ENCODE measurements around the gene GNB4. TPM values are rescaled to one million over a fixed set of nuclear protein-coding genes. Genes with fewer than 3 reads are reported as not detected.

GNB4 gene
- total and polyA plus RNA-seq, 10 of the 15 experiments (the other 5 are each of a cell fraction or from before 2014, with no cell fraction given): 0.14 to 3.4 (median 1.8) TPM

DNA sequence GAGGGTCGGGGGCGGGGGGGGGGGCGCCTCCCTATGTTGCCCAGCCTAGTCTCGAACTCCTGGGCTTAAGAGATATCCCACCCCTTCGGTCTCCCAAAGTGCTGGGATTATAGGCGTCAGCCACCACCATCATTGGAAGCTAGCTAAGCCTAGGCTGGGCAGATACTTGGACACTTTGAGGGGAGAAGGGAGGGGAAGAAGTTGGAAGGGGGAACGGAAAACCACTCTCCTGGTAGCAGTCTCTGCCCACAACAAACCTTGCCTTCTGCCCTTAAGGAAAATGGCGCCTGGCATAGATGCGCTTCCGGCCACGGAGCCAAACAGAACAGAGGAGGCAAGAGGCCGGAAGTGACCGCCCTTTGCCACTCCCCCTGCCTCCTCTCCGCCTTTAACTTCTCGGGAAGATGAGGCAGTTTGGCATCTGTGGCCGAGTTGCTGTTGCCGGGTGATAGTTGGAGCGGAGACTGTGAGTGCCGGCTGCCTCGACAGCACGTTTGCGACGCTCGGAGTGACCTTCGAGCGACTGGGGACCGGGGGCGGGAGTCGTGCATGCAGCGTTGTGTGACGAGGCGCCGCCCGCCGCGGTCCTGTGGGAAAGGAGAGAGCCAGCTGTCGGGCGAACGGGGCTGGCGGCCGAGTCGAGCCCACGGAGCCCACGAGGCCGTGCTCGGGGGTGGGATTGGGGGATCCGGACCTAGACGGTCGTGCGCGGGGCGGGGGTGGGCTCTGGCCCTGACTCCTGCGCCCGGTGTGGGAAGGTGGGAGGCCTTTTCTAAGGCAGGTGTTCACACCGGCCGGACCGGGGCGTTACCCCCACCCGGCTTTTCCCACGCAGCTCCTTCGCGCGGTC is 103.7 kb downstream of the GNB4 start, which contains the start of gene MFN1 (continued):
- TF ChIP-seq TARDBP (IDR thresholded peaks at IDR 0.05; ENCODE audit: borderline replicate concordance): no peak
- no peak for TF ChIP-seq ZNF622 (IDR thresholded peaks at IDR 0.05)
- peak in 1 of 2 experiments; percentile 53; a peak in 2 of 4 replicates for TF ChIP-seq IKZF2 (IDR thresholded peaks at IDR 0.05)
- TF ChIP-seq, protein P1, sequence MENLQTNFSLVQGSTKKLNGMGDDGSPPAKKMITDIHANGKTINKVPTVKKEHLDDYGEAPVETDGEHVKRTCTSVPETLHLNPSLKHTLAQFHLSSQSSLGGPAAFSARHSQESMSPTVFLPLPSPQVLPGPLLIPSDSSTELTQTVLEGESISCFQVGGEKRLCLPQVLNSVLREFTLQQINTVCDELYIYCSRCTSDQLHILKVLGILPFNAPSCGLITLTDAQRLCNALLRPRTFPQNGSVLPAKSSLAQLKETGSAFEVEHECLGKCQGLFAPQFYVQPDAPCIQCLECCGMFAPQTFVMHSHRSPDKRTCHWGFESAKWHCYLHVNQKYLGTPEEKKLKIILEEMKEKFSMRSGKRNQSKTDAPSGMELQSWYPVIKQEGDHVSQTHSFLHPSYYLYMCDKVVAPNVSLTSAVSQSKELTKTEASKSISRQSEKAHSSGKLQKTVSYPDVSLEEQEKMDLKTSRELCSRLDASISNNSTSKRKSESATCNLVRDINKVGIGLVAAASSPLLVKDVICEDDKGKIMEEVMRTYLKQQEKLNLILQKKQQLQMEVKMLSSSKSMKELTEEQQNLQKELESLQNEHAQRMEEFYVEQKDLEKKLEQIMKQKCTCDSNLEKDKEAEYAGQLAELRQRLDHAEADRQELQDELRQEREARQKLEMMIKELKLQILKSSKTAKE (IDR thresholded peaks at IDR 0.05; ENCODE audit: low read depth, poor library complexity, severe bottlenecking): no peak
- TF ChIP-seq, protein P2, sequence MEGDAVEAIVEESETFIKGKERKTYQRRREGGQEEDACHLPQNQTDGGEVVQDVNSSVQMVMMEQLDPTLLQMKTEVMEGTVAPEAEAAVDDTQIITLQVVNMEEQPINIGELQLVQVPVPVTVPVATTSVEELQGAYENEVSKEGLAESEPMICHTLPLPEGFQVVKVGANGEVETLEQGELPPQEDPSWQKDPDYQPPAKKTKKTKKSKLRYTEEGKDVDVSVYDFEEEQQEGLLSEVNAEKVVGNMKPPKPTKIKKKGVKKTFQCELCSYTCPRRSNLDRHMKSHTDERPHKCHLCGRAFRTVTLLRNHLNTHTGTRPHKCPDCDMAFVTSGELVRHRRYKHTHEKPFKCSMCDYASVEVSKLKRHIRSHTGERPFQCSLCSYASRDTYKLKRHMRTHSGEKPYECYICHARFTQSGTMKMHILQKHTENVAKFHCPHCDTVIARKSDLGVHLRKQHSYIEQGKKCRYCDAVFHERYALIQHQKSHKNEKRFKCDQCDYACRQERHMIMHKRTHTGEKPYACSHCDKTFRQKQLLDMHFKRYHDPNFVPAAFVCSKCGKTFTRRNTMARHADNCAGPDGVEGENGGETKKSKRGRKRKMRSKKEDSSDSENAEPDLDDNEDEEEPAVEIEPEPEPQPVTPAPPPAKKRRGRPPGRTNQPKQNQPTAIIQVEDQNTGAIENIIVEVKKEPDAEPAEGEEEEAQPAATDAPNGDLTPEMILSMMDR (IDR thresholded peaks at IDR 0.05 in 2 of 3, conservative IDR thresholded peaks at IDR 0.05 in 1 of 3; ENCODE audit: control insufficient read depth in 2 of 3, extremely low read depth in 1 of 3, insufficient read depth in 1 of 3, low read depth in 3 of 3, low read length in 3 of 3): no peak
- no peak for TF ChIP-seq ZZZ3 (IDR thresholded peaks at IDR 0.05; ENCODE audit: control insufficient read depth, insufficient read length, low read depth)
- no peak for TF ChIP-seq ZNF207 (IDR thresholded peaks at IDR 0.05; ENCODE audit: borderline replicate concordance)
- peak; percentile 33; the same call in 1 of the 2 replicates for TF ChIP-seq EED (IDR thresholded peaks at IDR 0.05; ENCODE audit: low read depth)
- no peak for TF ChIP-seq SREBF1 (IDR thresholded peaks at IDR 0.05; ENCODE audit: low read length)
- TF ChIP-seq ZNF384 (IDR thresholded peaks at IDR 0.05; ENCODE audit: borderline replicate concordance, low read depth, low read length): no peak
- no peak for TF ChIP-seq MEF2A (IDR thresholded peaks at IDR 0.05; ENCODE audit: insufficient read depth, low read depth, low read length)
- TF ChIP-seq BCL11A (IDR thresholded peaks at IDR 0.05; ENCODE audit: low read depth, low read length): no peak
- peak; percentile 58; the same call in 1 of the 2 replicates for TF ChIP-seq NKRF (conservative IDR thresholded peaks at IDR 0.05)
- peak; percentile 57 for TF ChIP-seq ZBTB11 (CRISPR knock-in tag; IDR thresholded peaks at IDR 0.05)
- TF ChIP-seq SPI1 (IDR thresholded peaks at IDR 0.05; ENCODE audit: borderline replicate concordance, insufficient read depth, low read depth, low read length): peak; percentile 27; the same call in 1 of the 2 replicates

All from GM12878 (cell line).